ENCODE data around the gene AOPEP.

DNA sequence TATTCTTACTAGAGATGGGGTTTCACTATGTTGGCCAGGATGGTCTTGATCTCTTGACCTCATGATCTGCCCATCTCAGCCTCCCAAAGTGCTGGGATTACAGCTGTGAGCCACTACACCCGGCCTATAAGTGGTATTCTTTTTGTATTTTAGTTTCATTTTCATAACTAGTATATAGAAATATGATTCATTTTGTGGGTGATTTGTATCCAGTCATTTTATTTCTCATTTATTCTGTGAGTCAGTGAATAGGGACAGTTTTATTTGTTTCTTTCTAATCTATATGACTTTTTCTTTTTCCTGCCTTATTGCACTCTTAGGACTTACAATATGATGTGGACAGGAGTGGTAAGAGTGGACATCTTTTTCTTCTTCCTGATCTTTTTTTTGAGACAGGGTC, 112.9 kb downstream of the AOPEP start:
- TF ChIP-seq, protein P1, sequence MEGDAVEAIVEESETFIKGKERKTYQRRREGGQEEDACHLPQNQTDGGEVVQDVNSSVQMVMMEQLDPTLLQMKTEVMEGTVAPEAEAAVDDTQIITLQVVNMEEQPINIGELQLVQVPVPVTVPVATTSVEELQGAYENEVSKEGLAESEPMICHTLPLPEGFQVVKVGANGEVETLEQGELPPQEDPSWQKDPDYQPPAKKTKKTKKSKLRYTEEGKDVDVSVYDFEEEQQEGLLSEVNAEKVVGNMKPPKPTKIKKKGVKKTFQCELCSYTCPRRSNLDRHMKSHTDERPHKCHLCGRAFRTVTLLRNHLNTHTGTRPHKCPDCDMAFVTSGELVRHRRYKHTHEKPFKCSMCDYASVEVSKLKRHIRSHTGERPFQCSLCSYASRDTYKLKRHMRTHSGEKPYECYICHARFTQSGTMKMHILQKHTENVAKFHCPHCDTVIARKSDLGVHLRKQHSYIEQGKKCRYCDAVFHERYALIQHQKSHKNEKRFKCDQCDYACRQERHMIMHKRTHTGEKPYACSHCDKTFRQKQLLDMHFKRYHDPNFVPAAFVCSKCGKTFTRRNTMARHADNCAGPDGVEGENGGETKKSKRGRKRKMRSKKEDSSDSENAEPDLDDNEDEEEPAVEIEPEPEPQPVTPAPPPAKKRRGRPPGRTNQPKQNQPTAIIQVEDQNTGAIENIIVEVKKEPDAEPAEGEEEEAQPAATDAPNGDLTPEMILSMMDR (IDR thresholded peaks at IDR 0.05) = no peak
- no peak for TF ChIP-seq POLR2A (IDR thresholded peaks at IDR 0.05)
- no peak for TF ChIP-seq EP300 (IDR thresholded peaks at IDR 0.05)
- TF ChIP-seq POLR2AphosphoS5 (IDR thresholded peaks at IDR 0.05) = no peak

All from upper lobe of left lung (tissue), 4 donors.